OCI-LY7 (cell line): ENCODE data around the gene ATP5F1D.

ENCODE experiments used
- CTCF ChIP-seq: fragments of 200-600 bp; sonication (generic); conservative IDR thresholded peaks from 2 replicates; pipeline ENCODE4 v1.5.1; 2014; ENCODE audit warnings: mild to moderate bottlenecking, antibody characterized with exemption, low read length, moderate library complexity, mixed read lengths
- EZH2phosphoT487 ChIP-seq: fragments of 200-600 bp; sonication (generic); IDR thresholded peaks from 2 replicates; pipeline ENCODE4 v1.6.1; 2018; ENCODE audit warnings: low read depth, borderline replicate concordance, mild to moderate bottlenecking, mixed run types, antibody characterized with exemption, low read length, moderate library complexity, mixed read lengths

GRCh38 chr19:1214862-1215731 lies 26.5 kb upstream of the ATP5F1D start:
- no peak for TF ChIP-seq CTCF
- no peak for TF ChIP-seq EZH2phosphoT487
